Stomach smooth muscle (tissue), 2 donors: ENCODE results near the gene CNTN1.

Experiments used
- H3K27ac ChIP-seq: one replicate; pipeline ENCODE4 v1.7.0; 2013; ENCODE audit warnings: mild to moderate bottlenecking, low read length, inconsistent platforms
- H3K27me3 ChIP-seq, 2 donors: one replicate each; pipeline ENCODE4 v1.7.0; 2013; ENCODE audit warnings: low read length in 2 of 2; ENCODE audit not compliant: insufficient read depth in 2 of 2, control insufficient read depth in 1 of 2
- H3K36me3 ChIP-seq, 2 donors: one replicate each; pipeline ENCODE4 v1.7.0; 2013; ENCODE audit warnings: low read length in 2 of 2; ENCODE audit not compliant: control insufficient read depth in 2 of 2, insufficient read depth in 2 of 2
- H3K4me1 ChIP-seq: one replicate; pipeline ENCODE4 v1.7.0; 2013; ENCODE audit warnings: low read length; ENCODE audit not compliant: control insufficient read depth, insufficient read depth
- H3K4me3 ChIP-seq, 2 donors: one replicate each; pipeline ENCODE4 v1.7.0; 2013; ENCODE audit warnings: low read length in 2 of 2
- H3K9ac ChIP-seq, 2 donors: one replicate each; pipeline ENCODE4 v1.7.0; 2013; ENCODE audit warnings: low read length in 2 of 2, mild to moderate bottlenecking in 1 of 2
- H3K9me3 ChIP-seq, 2 donors: one replicate each; pipeline ENCODE4 v1.7.0; 2013; ENCODE audit warnings: low read length in 2 of 2; ENCODE audit not compliant: control insufficient read depth in 2 of 2
- donor health status: healthy.
- donor health status: Pancreatic carcinoma.

The CNTN1 gene

DNA sequence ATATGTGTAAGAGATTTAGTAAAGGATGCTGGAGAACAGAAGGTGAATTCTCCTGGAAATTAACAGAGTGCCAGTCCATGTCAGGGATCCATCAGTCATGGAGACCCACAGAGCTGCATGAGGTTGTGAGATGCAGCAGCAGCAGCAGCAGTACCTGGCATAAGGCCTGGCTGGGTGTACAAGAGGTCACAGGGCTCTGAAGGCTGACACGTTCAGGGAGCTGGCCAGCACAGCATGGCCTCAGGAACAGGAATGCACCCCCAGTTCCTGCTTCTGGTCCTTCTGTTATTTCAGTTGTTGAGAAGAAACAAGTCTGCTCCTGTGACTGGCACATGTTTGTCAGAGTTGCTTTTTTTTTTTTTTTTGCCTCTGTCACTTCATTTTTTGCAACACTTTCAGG lies 210.8 kb downstream of the CNTN1 start:
- Histone ChIP-seq H3K4me1 (no peaks in the 10 kb centered on the region), H3K27ac (no peak overlapping the region), H3K36me3 (no peaks in the 10 kb centered on the region), H3K27me3 (no peaks in the 10 kb centered on the region), H3K9ac (no peak overlapping the region), H3K9me3 (no peaks in the 10 kb centered on the region), H3K4me3 (no peak overlapping the region)

DNA sequence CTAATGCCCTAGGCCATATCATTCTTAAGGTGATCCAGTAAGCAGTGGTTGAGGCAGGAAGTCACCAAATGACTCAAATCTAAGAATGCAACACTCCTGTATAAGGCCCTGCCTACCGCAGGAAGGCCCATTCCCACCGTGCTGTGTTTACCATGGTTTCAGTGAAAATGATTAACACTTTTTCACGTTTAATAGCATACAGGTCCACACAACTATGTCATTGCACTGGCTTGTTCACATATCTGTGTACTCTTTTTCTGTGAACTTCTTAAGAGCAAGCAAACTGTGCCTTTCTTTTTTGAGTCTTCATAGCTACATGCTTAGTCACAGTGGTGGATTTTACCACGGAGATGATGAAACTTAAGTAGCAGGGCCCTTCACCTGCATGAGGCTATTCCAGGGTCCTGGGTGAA lies 214.9 kb downstream of the CNTN1 start:
- Histone ChIP-seq H3K27me3 (no peaks in the 10 kb centered on the region), H3K4me3 (no peak overlapping the region), H3K9me3 (no peaks in the 10 kb centered on the region), H3K36me3 (no peaks in the 10 kb centered on the region), H3K4me1 (no peaks in the 10 kb centered on the region), H3K27ac (no peak overlapping the region), H3K9ac (no peak overlapping the region)

DNA sequence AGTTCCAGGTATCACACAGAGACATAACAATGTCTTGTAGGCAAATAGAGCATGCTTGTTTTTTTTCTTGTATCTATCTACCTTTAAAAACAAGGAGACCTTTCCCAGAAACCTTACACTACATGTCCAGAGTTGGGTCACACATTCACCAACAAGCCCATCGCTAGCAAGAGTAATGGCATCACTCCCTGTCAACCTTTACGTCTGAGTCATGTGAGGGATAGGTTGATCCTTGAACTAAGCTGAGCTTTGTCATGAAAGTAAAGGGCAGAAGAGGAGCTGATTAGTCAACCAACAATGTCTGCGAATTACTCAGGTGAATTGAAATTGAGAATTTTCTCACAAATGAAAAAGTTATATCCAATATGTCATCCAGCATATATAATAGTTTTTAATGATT lies 219.4 kb downstream of the CNTN1 start:
- Histone ChIP-seq H3K27me3 (no peaks in the 10 kb centered on the region), H3K36me3 (no peaks in the 10 kb centered on the region), H3K4me3 (no peak overlapping the region), H3K4me1 (no peaks in the 10 kb centered on the region), H3K27ac (no peak overlapping the region), H3K9ac (no peak overlapping the region), H3K9me3 (no peaks in the 10 kb centered on the region)

DNA sequence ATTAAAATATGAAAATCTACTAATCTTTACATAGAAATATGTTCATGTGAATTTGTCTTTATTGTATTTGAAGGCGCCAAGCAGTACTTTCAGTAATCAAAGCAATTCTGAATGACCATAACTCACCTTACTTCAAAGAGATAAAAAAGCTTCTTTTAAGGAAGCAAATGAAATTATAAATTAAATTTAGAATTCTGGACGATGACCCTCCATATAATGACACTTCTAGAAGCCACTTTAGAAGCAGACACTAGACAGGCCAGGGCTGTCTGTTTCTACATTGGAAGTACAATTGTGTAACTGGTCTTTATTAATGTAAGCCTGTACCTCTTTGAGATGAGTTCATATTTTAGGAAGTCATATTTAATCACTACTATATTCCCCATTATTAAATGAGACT lies 222.9 kb downstream of the CNTN1 start:
- H3K27me3 ChIP-seq, result no peaks in the 10 kb centered on the region
- H3K9me3 ChIP-seq, result no peaks in the 10 kb centered on the region
- no peak overlapping the region for H3K9ac ChIP-seq
- H3K4me3 ChIP-seq, result no peak overlapping the region
- H3K36me3 ChIP-seq, result no peaks in the 10 kb centered on the region
- H3K4me1 ChIP-seq, result no peaks in the 10 kb centered on the region
- no peak overlapping the region for H3K27ac ChIP-seq

DNA sequence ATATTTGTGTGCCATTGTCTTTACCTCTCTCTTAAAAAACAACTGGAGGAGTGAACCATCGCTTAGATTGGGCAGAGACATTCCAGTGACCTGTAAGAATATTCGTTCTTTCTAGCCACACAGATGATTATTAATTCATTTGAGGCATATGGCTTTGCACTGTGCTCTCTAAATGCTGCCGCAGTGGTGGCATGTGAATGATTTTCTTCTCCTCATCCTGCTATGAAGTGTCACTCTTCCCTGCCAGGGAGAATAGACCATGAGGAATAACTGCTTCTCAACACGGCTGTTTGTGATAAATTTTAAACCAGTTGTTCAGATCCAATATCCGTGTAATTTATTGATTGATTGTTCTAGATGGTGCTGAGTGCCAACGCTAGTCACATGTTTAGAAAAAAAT lies 225.3 kb downstream of the CNTN1 start:
- no peaks in the 10 kb centered on the region for H3K4me1 ChIP-seq
- no peak overlapping the region for H3K9ac ChIP-seq
- no peaks in the 10 kb centered on the region for H3K9me3 ChIP-seq
- H3K4me3 ChIP-seq, result no peak overlapping the region
- no peak overlapping the region for H3K27ac ChIP-seq
- H3K36me3 ChIP-seq, result no peaks in the 10 kb centered on the region
- no peaks in the 10 kb centered on the region for H3K27me3 ChIP-seq

DNA sequence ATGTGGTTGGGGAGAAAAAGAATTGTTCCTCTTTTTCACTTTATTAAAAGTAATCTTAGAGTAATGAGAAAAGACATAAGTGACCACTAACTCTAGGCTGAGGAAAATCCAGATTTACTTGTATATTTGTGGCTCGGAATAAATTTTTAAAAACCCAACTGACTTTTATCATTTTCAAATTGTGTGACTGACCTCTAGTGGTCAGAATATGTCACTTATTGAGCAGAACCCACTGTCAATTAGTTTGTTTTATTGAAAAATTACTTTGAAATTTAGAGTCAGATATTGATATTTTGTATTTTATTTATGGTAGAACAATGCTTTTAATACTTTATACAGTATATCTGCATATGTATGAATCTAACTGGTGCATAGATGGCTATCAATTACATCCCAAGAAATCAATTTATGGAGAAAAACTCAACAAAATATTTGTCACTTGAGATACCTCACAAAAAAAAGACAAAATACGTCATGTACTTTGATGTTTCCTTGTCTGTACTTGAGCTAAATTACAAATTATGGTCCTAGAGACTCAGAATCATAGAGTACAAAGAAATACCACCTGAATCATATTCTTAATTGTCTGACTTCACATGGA lies 229.4 kb downstream of the CNTN1 start:
- no peak overlapping the region for H3K4me3 ChIP-seq
- no peaks in the 10 kb centered on the region for H3K36me3 ChIP-seq
- no peak overlapping the region for H3K27ac ChIP-seq
- no peaks in the 10 kb centered on the region for H3K4me1 ChIP-seq
- H3K27me3 ChIP-seq, result no peaks in the 10 kb centered on the region
- no peaks in the 10 kb centered on the region for H3K9me3 ChIP-seq
- H3K9ac ChIP-seq, result no peak overlapping the region

DNA sequence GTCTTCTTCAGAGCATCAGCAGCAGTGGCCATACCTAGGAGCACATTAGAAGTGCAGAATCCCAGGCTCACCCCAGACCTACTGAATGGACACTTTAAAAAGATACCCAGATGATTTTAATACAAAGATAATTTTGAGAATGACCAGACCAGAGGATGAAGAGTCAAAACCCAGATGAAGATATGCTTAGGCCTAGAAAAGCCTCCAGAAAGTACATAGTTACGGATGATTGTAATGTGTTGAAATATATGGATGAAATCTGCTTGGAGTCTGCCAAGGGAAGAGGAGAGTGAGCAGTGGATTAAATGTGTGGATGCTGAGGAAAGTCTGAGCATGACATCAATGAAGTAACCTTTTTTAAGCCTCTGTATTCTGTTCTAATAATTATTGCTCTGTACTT lies 245.7 kb downstream of the CNTN1 start:
- Histone ChIP-seq H3K27ac (no peak overlapping the region), H3K9ac (no peak overlapping the region), H3K27me3 (no peaks in the 10 kb centered on the region), H3K4me3 (no peak overlapping the region), H3K9me3 (no peaks in the 10 kb centered on the region), H3K4me1 (no peaks in the 10 kb centered on the region), H3K36me3 (no peaks in the 10 kb centered on the region)

DNA sequence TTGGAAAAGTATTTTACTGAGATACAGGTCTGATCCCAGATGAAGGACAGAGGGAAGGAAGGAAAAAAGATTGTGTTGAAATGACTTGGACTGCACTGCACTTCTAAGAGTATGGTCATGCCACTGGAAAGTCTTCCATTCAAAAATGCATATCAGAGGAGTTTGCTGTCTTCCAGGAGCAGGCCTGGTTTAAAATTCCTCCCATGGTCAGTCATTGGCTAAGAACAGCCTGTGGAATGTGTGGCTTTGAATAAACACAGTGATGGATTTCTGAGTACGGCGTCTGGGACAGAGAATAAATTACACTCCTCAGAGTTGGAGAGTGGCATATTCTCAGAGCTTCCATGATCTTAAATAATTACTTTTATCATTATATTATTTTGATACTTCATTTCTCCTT lies 250.1 kb downstream of the CNTN1 start:
- no peaks in the 10 kb centered on the region for H3K9me3 ChIP-seq
- no peaks in the 10 kb centered on the region for H3K4me1 ChIP-seq
- H3K9ac ChIP-seq, result no peak overlapping the region
- no peaks in the 10 kb centered on the region for H3K27me3 ChIP-seq
- H3K27ac ChIP-seq, result no peak overlapping the region
- no peaks in the 10 kb centered on the region for H3K36me3 ChIP-seq
- H3K4me3 ChIP-seq, result no peak overlapping the region

DNA sequence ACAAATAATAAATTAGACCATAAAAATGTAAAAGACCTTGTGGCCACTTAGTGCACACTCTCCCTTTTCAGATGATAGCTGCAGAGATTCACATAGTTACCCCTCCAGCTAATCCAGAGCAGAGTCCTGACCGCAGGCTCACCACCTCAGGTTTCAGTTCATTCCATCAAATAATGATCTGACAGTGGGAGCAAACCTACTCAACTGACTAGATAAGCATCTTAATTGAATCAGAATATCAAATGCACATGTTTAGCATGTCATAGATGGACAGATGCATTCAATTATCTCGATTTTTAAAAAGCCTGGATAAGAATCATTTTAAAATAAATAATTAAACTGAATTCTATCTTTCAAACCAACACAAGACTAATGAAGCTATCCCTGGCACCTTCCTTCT lies 253.5 kb downstream of the CNTN1 start:
- Histone ChIP-seq H3K27me3 (no peaks in the 10 kb centered on the region), H3K9me3 (no peaks in the 10 kb centered on the region), H3K4me1 (no peaks in the 10 kb centered on the region), H3K9ac (no peak overlapping the region), H3K4me3 (no peak overlapping the region), H3K27ac (no peak overlapping the region), H3K36me3 (no peaks in the 10 kb centered on the region)

DNA sequence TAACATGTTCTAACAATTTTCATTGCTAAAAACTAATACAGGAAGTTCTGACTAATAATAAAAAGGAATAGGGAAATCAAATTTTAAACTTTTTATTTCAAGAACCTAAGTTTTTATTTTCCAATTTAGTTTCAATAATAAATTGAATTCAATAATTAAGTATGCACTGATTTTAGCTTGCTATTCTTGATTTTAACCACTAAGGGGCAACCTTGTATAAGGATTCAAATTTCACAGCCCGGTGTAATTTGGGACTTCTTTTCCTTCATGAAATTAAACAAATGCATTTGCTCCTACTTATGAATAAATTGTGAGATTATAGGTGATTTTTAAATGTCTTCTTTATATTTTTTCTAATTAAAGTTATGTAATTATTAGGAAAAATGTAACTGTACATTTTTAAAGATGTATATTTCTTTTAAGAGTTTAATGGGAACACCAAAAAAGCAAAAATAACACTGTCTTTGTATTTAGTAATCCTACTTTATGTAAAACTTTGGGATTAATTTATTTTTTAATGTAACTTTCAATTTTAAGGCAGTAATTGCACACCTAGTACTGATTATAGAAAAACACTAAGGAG lies 254.5 kb downstream of the CNTN1 start:
- no peaks in the 10 kb centered on the region for H3K4me1 ChIP-seq
- H3K36me3 ChIP-seq, result no peaks in the 10 kb centered on the region
- H3K9me3 ChIP-seq, result no peaks in the 10 kb centered on the region
- no peak overlapping the region for H3K4me3 ChIP-seq
- no peak overlapping the region for H3K9ac ChIP-seq
- H3K27me3 ChIP-seq, result no peaks in the 10 kb centered on the region
- H3K27ac ChIP-seq, result no peak overlapping the region

DNA sequence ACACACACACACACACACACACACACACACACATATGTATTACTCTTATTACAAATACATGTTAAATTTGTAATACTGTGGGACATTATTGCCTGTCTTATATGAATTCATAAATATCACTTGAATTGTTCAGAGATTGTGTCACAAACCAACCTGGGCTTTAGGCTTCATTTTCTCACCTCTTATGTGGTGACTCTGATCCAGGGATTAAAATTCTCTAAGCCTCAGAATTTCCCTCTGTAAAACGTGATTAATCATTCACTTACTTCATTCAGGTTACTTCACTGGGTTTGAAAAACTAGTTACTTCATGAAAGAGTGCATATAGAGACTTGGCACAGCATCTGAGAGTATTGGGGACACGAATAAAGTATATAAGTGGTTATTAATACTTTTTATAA lies 255.6 kb downstream of the CNTN1 start:
- Histone ChIP-seq H3K4me3 (no peak overlapping the region), H3K27ac (no peak overlapping the region), H3K9me3 (no peaks in the 10 kb centered on the region), H3K9ac (no peak overlapping the region), H3K27me3 (no peaks in the 10 kb centered on the region), H3K4me1 (no peaks in the 10 kb centered on the region), H3K36me3 (no peaks in the 10 kb centered on the region)
